Measurements from ENCODE around the gene COLGALT1. TPM values are rescaled to one million over a fixed set of nuclear protein-coding genes. Genes with fewer than 3 reads are reported as not detected.

Gene COLGALT1
- total RNA-seq, 4 donors from 2014 or later, result 38.6 to 78.6 (median 54.7) TPM

- no peak for TF ChIP-seq CTCF (IDR thresholded peaks at IDR 0.05)
- TF ChIP-seq POLR2AphosphoS5 (IDR thresholded peaks at IDR 0.05), result no peak
- TF ChIP-seq POLR2A (IDR thresholded peaks at IDR 0.05), result no peak
- no peak for TF ChIP-seq EP300 (IDR thresholded peaks at IDR 0.05; ENCODE audit: low read depth)
- H3K4me1 ChIP-seq, result peaks cover 0 to 18% (median 10%) of the 10 kb centered on the region in 4 donors
- H3K4me3 ChIP-seq, result no peak overlapping the region
- peak overlapping the region in 3 of 4 donors; percentile 19 to 48 (median 24) for H3K27ac ChIP-seq
- no peaks in the 10 kb centered on the region for H3K9me3 ChIP-seq
- peak; percentile 28 for DNase-seq
- 88 to 97% methylated on average over 6 to 11 of the region's 11 CpGs for WGBS, 2 donors (ENCODE audit: low coverage in 1 of 2)
- in situ Hi-C loops (cut with MboI; ENCODE audit: low pct_ligation_motif_present in 1 of 4, low pct_unique_long_range_greater_than_20kb in 1 of 4, low sequenced_read_pairs in 3 of 4) (no loop called here), intact Hi-C loops (cut with DNase I; ENCODE audit: low total_unique reads) (no loop called here)
- H3K36me3 ChIP-seq, result peaks cover 0 to 16% (median 8%) of the 10 kb centered on the region in 4 donors
- H3K27me3 ChIP-seq, result no peaks in the 10 kb centered on the region
These were observed 20.7 kb downstream of the COLGALT1 start for GRCh38 chr19:17575871-17576757.

- intact Hi-C loops (cut with DNase I; ENCODE audit: low total_unique reads) (no loop called here), in situ Hi-C loops (cut with MboI; ENCODE audit: low pct_ligation_motif_present in 1 of 4, low pct_unique_long_range_greater_than_20kb in 1 of 4, low sequenced_read_pairs in 3 of 4) (no loop called here)
- no peak for TF ChIP-seq POLR2AphosphoS5 (IDR thresholded peaks at IDR 0.05)
- TF ChIP-seq EP300 (IDR thresholded peaks at IDR 0.05; ENCODE audit: low read depth), result no peak
- TF ChIP-seq POLR2A (IDR thresholded peaks at IDR 0.05), result no peak
- TF ChIP-seq CTCF (IDR thresholded peaks at IDR 0.05), result no peak
- H3K27ac ChIP-seq, result peak overlapping the region in 3 of 4 donors; percentile 19 to 48 (median 24)
- peaks cover 0 to 20% (median 8%) of the 10 kb centered on the region in 4 donors for H3K36me3 ChIP-seq
- DNase-seq, result peak; percentile 84
- no peak overlapping the region for H3K4me3 ChIP-seq
- peaks cover 0 to 18% (median 10%) of the 10 kb centered on the region in 4 donors for H3K4me1 ChIP-seq
- no peaks in the 10 kb centered on the region for H3K9me3 ChIP-seq
- no peaks in the 10 kb centered on the region for H3K27me3 ChIP-seq
- WGBS, 2 donors (ENCODE audit: low coverage in 1 of 2), result 77% methylated on average over 33 of the region's 34 CpGs; no CpG with 5 or more reads in 1 of the 2 donors
These were observed 21.5 kb downstream of the COLGALT1 start for GRCh38 chr19:17576758-17577456.

- Histone ChIP-seq H3K27me3 (no peaks in the 10 kb centered on the region), H3K9me3 (no peaks in the 10 kb centered on the region), H3K36me3 (peaks cover 0 to 18% (median 7%) of the 10 kb centered on the region in 4 donors), H3K27ac (no peak overlapping the region), H3K4me3 (no peak overlapping the region), H3K4me1 (peaks cover 0 to 18% (median 10%) of the 10 kb centered on the region in 4 donors)
- 80 to 89% methylated on average over 2 to 22 of the region's 22 CpGs for WGBS, 2 donors (ENCODE audit: low coverage in 1 of 2)
- DNase-seq, result no peak
- intact Hi-C loops (cut with DNase I; ENCODE audit: low total_unique reads) (no loop called here), in situ Hi-C loops (cut with MboI; ENCODE audit: low pct_ligation_motif_present in 1 of 4, low pct_unique_long_range_greater_than_20kb in 1 of 4, low sequenced_read_pairs in 3 of 4) (no loop called here)
- TF ChIP-seq POLR2A (IDR thresholded peaks at IDR 0.05) (no peak), CTCF (IDR thresholded peaks at IDR 0.05) (no peak), EP300 (IDR thresholded peaks at IDR 0.05; ENCODE audit: low read depth) (no peak), POLR2AphosphoS5 (IDR thresholded peaks at IDR 0.05) (no peak)
These were observed 22.1 kb downstream of the COLGALT1 start for GRCh38 chr19:17577457-17578097.

All from transverse colon (tissue), 4 donors.